Heart left ventricle (tissue), 16 donors: ENCODE data around the gene THOC7. TPM values are rescaled to one million over a fixed set of nuclear protein-coding genes. Genes with fewer than 3 reads are reported as not detected.

Source experiments
- ATAC-seq, 4 donors: fragments of 200-7000 bp; cut with Tn5 transposase; one replicate each; pipeline ENCODE4 v1.9.1; 2020 to 2022; ENCODE audit warnings: moderate library complexity in 4 of 4, mild to moderate bottlenecking in 3 of 4, moderate number of reproducible peaks in 1 of 4
- DNase-seq, 5 donors: peaks; one replicate each; pipeline ENCODE4 v3.0.0-alpha.2; 2020
- H3K27ac ChIP-seq, 12 donors: fragments of 200-600 bp; sonication (generic) in 4 of 12; one replicate each; pipeline versions ENCODE4 v1.5.0 to v1.8.0; 2016 to 2022; ENCODE audit warnings: mild to moderate bottlenecking in 2 of 12
- H3K27me3 ChIP-seq, 9 donors: fragments of 200-600 bp; sonication (generic) in 2 of 9; one replicate each; pipeline versions ENCODE4 v1.5.1 to v1.8.0; 2016 to 2022; ENCODE audit warnings: mild to moderate bottlenecking in 3 of 9
- H3K36me3 ChIP-seq, 9 donors: fragments of 200-600 bp; sonication (generic) in 2 of 9; one replicate each; pipeline versions ENCODE4 v1.5.0 to v1.8.0; 2018 to 2022; ENCODE audit warnings: mild to moderate bottlenecking in 2 of 9
- H3K4me1 ChIP-seq, 12 donors: fragments of 200-600 bp; sonication (generic) in 4 of 12; one replicate each; pipeline versions ENCODE4 v1.5.0 to v1.8.0; 2016 to 2022; ENCODE audit warnings: mild to moderate bottlenecking in 3 of 12
- H3K4me3 ChIP-seq, 12 donors: fragments of 200-600 bp; sonication (generic) in 4 of 12; one replicate each; pipeline versions ENCODE4 v1.5.0 to v1.8.0; 2017 to 2022; ENCODE audit warnings: mild to moderate bottlenecking in 9 of 12, moderate library complexity in 4 of 12
- H3K9me3 ChIP-seq, 12 donors: fragments of 200-600 bp; sonication (generic) in 4 of 12; one replicate each; pipeline versions ENCODE4 v1.5.0 to v1.8.0; 2016 to 2022; ENCODE audit warnings: mild to moderate bottlenecking in 1 of 12
- POLR2A ChIP-seq, 2 donors: fragments of 450-650 bp; IDR thresholded peaks; one replicate each; pipeline ENCODE4 v1.6.1; 2017; ENCODE audit warnings: antibody characterized with exemption in 2 of 2, mild to moderate bottlenecking in 2 of 2, moderate library complexity in 2 of 2
- WGBS, 4 donors: extraction: QIAGEN DNeasy Blood & Tissue Kit in 2 of 4; methylation state at CpG; one replicate each; pipeline versions ENCODE4 v1.1.5 to v1.1.7; 2013 to 2018; 5-methylcytosine and 5-hydroxymethylcytosine counted together
- intact Hi-C, 10 donors: fragments of 100-400 bp; cut with DNase I; formaldehyde crosslinking; loops; one replicate each; pipeline versions ENCODE4 v1.11.1 to v1.14.2; 2022
- polyA plus RNA-seq, 2 donors: library from polyadenylated mRNA; stranded (reverse); fragments of 200-250 nt; gene quantifications; one replicate each; pipeline ENCODE4 v1.2.3, GENCODE V29; 2013
- total RNA-seq, 9 donors: library from RNA; depleted of rRNA in 2 of 9; stranded (reverse); fragments of >200 nt in 2 of 9; fragmentation: NEBNext Ultra II Directional in 3 of 9; extraction: Animal tissue kit (Norgen Biotek cat#: 25700) in 3 of 9; gene quantifications; one replicate each; pipeline versions ENCODE4 v1.1.0 to v1.2.4, GENCODE V29; 2016 to 2023
- TF ChIP-seq, protein P1 (sequence below), 12 donors: fragments of 200-600 bp; sonication (generic) in 4 of 12; IDR thresholded peaks; one replicate each; pipeline versions ENCODE4 v1.5.0 to v1.8.0; 2018 to 2022; ENCODE audit warnings: antibody characterized with exemption in 12 of 12, mild to moderate bottlenecking in 5 of 12
- donor health status: ischemic (EF 13 %, LVEDD 7.1; RV severe dilation, severe dysfunction).
- donor health status: healthy with polysubstance abuse.
- donor health status: DM: no; HTN: yes; CAD: no.
- donor health status: DM: no; HTN: no; CAD: no.
- donor health status: ischemic (EF 25% LVEDD 6.9; RV normal size, moderate dysfunction).
- donor health status: ischemic (EF 25% LVEDD 5.7; RV mildly dilated, moderate dysfunction).
- donor health status: healthy.
- donor health status: DM: yes; HTN: yes; CAD: no.
- donor health status: ischemic (EF 35%, LVEDD 5.7; RV mildly dilated, moderate dysfunction).
- donor health status: nonischemic (EF 11% LVEDD 7.7; RV severe dilation, severe dysfunction).
- donor health status: DM: yes; HTN: yes; CAD: no.
- donor health status: PGD.
- donor health status: ischemic (EF 29% LVEDD 5.4; RV normal size, mild dysfunction).
- donor health status: nonischemic (EF 23%, LVEDD 6.1; RV moderate dilation, normal function).

THOC7 gene
- total and polyA plus RNA-seq, 11 donors = 63.6 to 171 (median 77.4) TPM

- ATAC-seq (no peak), DNase-seq (no peak)
- Histone ChIP-seq H3K27ac (peak overlapping the region in 2 of 12 donors; percentile 8 to 17), H3K9me3 (no peaks in the 10 kb centered on the region), H3K4me1 (peaks cover under 1 to 42% (median 24%) of the 10 kb centered on the region in 12 donors), H3K36me3 (peaks cover 0 to 15% (median 0%) of the 10 kb centered on the region in 9 donors), H3K4me3 (no peak overlapping the region), H3K27me3 (no peaks in the 10 kb centered on the region)
- intact Hi-C loops = no loop called here
- TF ChIP-seq, protein P1, sequence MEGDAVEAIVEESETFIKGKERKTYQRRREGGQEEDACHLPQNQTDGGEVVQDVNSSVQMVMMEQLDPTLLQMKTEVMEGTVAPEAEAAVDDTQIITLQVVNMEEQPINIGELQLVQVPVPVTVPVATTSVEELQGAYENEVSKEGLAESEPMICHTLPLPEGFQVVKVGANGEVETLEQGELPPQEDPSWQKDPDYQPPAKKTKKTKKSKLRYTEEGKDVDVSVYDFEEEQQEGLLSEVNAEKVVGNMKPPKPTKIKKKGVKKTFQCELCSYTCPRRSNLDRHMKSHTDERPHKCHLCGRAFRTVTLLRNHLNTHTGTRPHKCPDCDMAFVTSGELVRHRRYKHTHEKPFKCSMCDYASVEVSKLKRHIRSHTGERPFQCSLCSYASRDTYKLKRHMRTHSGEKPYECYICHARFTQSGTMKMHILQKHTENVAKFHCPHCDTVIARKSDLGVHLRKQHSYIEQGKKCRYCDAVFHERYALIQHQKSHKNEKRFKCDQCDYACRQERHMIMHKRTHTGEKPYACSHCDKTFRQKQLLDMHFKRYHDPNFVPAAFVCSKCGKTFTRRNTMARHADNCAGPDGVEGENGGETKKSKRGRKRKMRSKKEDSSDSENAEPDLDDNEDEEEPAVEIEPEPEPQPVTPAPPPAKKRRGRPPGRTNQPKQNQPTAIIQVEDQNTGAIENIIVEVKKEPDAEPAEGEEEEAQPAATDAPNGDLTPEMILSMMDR (IDR thresholded peaks at IDR 0.05) = no peak
- TF ChIP-seq POLR2A (IDR thresholded peaks at IDR 0.05) = no peak
- 84 to 90% (median 86%) methylated on average over 1 of the region's 1 CpG for WGBS, 4 donors
Measured at GRCh38 chr3:63908776-63909175, 45.2 kb upstream of the THOC7 start.

GRCh38 chr3:63908081-63908736, 44.6 kb upstream of the THOC7 start:
- peaks cover 0 to 20% (median 0%) of the 10 kb centered on the region in 9 donors for H3K36me3 ChIP-seq
- intact Hi-C loops = no loop called here
- DNase-seq (no peak), ATAC-seq (no peak)
- TF ChIP-seq, protein P1 (IDR thresholded peaks at IDR 0.05) = peak in 7 of 12 donors; percentile 7 to 52 (median 29)
- TF ChIP-seq POLR2A (IDR thresholded peaks at IDR 0.05) = no peak
- 44 to 59% (median 54%) methylated on average over 2 of the region's 2 CpGs for WGBS, 4 donors
- H3K9me3 ChIP-seq = no peaks in the 10 kb centered on the region
- peaks cover 0 to 36% (median 18%) of the 10 kb centered on the region in 12 donors for H3K4me1 ChIP-seq
- H3K27ac ChIP-seq = peak overlapping the region in 3 of 12 donors; percentile 0 to 17 (median 8)
- no peak overlapping the region for H3K4me3 ChIP-seq
- H3K27me3 ChIP-seq = no peaks in the 10 kb centered on the region

- no peak for ATAC-seq
- Histone ChIP-seq H3K27ac (no peak overlapping the region), H3K27me3 (no peaks in the 10 kb centered on the region), H3K9me3 (no peaks in the 10 kb centered on the region), H3K4me1 (peaks cover 0 to 28% (median 10%) of the 10 kb centered on the region in 12 donors), H3K36me3 (peaks cover 0 to 22% (median 0%) of the 10 kb centered on the region in 9 donors), H3K4me3 (no peak overlapping the region)
- WGBS, 4 donors = 94% methylated on average over 4 of the region's 4 CpGs
- intact Hi-C loops = no loop called here
- DNase-seq = no peak
- no peak for TF ChIP-seq POLR2A (IDR thresholded peaks at IDR 0.05)
- TF ChIP-seq, protein P1 (IDR thresholded peaks at IDR 0.05) = no peak
Measured at GRCh38 chr3:63905731-63906620, 42.4 kb upstream of the THOC7 start.

DNA sequence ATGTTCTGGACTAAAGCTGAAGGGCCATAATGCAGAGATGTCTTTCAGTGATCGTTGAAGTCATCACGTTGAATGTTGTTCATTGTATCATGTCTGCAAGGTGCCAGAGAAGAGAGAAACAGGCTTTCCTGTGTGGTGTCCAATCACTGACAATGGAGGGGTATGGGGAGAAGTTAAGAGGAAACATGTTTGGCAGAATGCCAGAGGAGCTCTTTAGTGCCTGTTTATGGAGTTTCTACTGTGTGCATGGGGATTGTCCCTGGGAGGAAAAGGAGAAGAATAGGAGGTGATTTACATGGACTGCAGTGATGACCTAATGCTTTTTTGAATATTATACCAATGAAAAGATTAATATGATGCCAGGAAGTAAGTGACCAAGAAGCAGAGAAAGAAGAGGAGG, 36.9 kb upstream of the THOC7 start:
- Histone ChIP-seq H3K4me3 (no peak overlapping the region), H3K4me1 (peaks cover 0 to 27% (median 16%) of the 10 kb centered on the region in 12 donors), H3K27me3 (no peaks in the 10 kb centered on the region), H3K27ac (no peak overlapping the region), H3K9me3 (no peaks in the 10 kb centered on the region), H3K36me3 (peaks cover 0 to 49% (median 18%) of the 10 kb centered on the region in 9 donors)
- ATAC-seq (peak in 2 of 4 donors; percentile 29 to 79), DNase-seq (peak in 1 of 5 donors; percentile 18)
- 27 to 36% (median 30%) methylated on average over 2 of the region's 2 CpGs for WGBS, 4 donors
- no peak for TF ChIP-seq POLR2A (IDR thresholded peaks at IDR 0.05)
- TF ChIP-seq, protein P1 (IDR thresholded peaks at IDR 0.05) = no peak
- intact Hi-C loops = loop anchor here in 1 of 10 donors (5.0 kb wide), 1 partner anchor 33 kb away; no protein-coding TSS in a partner anchor
